ENCODE results near the gene DEPP1.

The DEPP1 gene

GRCh38 chr10:44993226-44993921, 14.8 kb upstream of the DEPP1 start:
- no peak for DNase-seq

- DNase-seq: no peak
These were observed 14.2 kb upstream of the DEPP1 start for GRCh38 chr10:44992732-44993225.

GRCh38 chr10:44992070-44992731, 13.6 kb upstream of the DEPP1 start:
- no peak for DNase-seq

- no peak for DNase-seq
These were observed 13.0 kb upstream of the DEPP1 start for GRCh38 chr10:44991571-44991970.

- no peak for DNase-seq
These were observed 12.4 kb upstream of the DEPP1 start for GRCh38 chr10:44990965-44991364.

- peak; percentile 83 for DNase-seq
These were observed 11.7 kb upstream of the DEPP1 start for GRCh38 chr10:44990302-44990655.

- no peak for DNase-seq
These were observed 11.1 kb upstream of the DEPP1 start for GRCh38 chr10:44989597-44990301.

GRCh38 chr10:44988957-44989585, 10.5 kb upstream of the DEPP1 start:
- DNase-seq: no peak

GRCh38 chr10:44986670-44987069, 8.1 kb upstream of the DEPP1 start:
- peak; percentile 92 for DNase-seq

- DNase-seq: no peak
These were observed 7.6 kb upstream of the DEPP1 start for GRCh38 chr10:44986179-44986578.

GRCh38 chr10:44985175-44985681, 6.6 kb upstream of the DEPP1 start:
- DNase-seq: peak; percentile 61

GRCh38 chr10:44984671-44985101, 6.1 kb upstream of the DEPP1 start:
- no peak for DNase-seq

GRCh38 chr10:44983895-44984278, 5.3 kb upstream of the DEPP1 start:
- DNase-seq: no peak

- DNase-seq: no peak
These were observed 4.7 kb upstream of the DEPP1 start for GRCh38 chr10:44983066-44983894.

- DNase-seq: no peak
These were observed 3.9 kb upstream of the DEPP1 start for GRCh38 chr10:44982496-44982895.

GRCh38 chr10:44982114-44982460, 3.5 kb upstream of the DEPP1 start:
- DNase-seq: no peak

- DNase-seq: peak; percentile 58
These were observed 2.8 kb upstream of the DEPP1 start for GRCh38 chr10:44981172-44982113.

GRCh38 chr10:44980309-44981171, 1.9 kb upstream of the DEPP1 start:
- DNase-seq: peak; percentile 34

- no peak for DNase-seq
These were observed 927 bp upstream of the DEPP1 start for GRCh38 chr10:44979281-44980191.
